WERI-Rb-1 (cell line): ENCODE results near the gene REM2.

Experiments
- DNase-seq: peaks from one replicate; pipeline ENCODE4 v3.0.0-alpha.2; 2020
- H3K27ac ChIP-seq: fragments of 250-450 bp; sonication (Bioruptor Pico); 2 replicates; pipeline ENCODE4 v1.5.1; 2020; ENCODE audit warnings: mild to moderate bottlenecking, moderate library complexity
- H3K27me3 ChIP-seq: fragments of 250-450 bp; sonication (Bioruptor Pico); 2 replicates; pipeline ENCODE4 v1.5.1; 2021; ENCODE audit warnings: mild to moderate bottlenecking, low read depth, moderate library complexity; ENCODE audit not compliant: insufficient read depth, severe bottlenecking
- H3K36me3 ChIP-seq: fragments of 250-450 bp; sonication (Bioruptor Pico); 2 replicates; pipeline ENCODE4 v1.5.1; 2020; ENCODE audit warnings: mild to moderate bottlenecking, moderate library complexity
- H3K4me3 ChIP-seq: 2 replicates; pipeline ENCODE4 v1.5.1; 2011; ENCODE audit warnings: low read depth, mild to moderate bottlenecking, control low read depth, low read length
- H3K9me3 ChIP-seq: fragments of 250-450 bp; sonication (Bioruptor Pico); 2 replicates; pipeline ENCODE4 v1.5.1; 2021; ENCODE audit warnings: mild to moderate bottlenecking, moderate library complexity; ENCODE audit not compliant: severe bottlenecking
- CTCF ChIP-seq: IDR thresholded peaks from 2 replicates; pipeline ENCODE4 v1.5.1; 2011; ENCODE audit warnings: low read depth, mild to moderate bottlenecking, control low read depth, inconsistent platforms, low read length

Gene REM2

GRCh38 chr14:22872033-22872832, 10.8 kb upstream of the REM2 start:
- Histone ChIP-seq H3K27ac (peak overlapping the region; percentile 78), H3K4me3 (peak overlapping the region; percentile 71), H3K27me3 (no peaks in the 10 kb centered on the region), H3K9me3 (no peaks in the 10 kb centered on the region), H3K36me3 (no peaks in the 10 kb centered on the region; the same call in 1 of the 2 replicates)
- TF ChIP-seq CTCF = peak; percentile 81
- DNase-seq = peak; percentile 89

- no peaks in the 10 kb centered on the region; the same call in 1 of the 2 replicates for H3K36me3 ChIP-seq
- no peak for TF ChIP-seq CTCF
- no peak for DNase-seq
- H3K9me3 ChIP-seq = no peaks in the 10 kb centered on the region
- H3K27me3 ChIP-seq = no peaks in the 10 kb centered on the region
- H3K27ac ChIP-seq = peak overlapping the region; percentile 78; the same call in 1 of the 2 replicates
- H3K4me3 ChIP-seq = no peak overlapping the region; the same call in 1 of the 2 replicates
These were observed 10.0 kb upstream of the REM2 start for GRCh38 chr14:22872833-22873520.

- H3K36me3 ChIP-seq = no peaks in the 10 kb centered on the region; the same call in 1 of the 2 replicates
- no peak for DNase-seq
These were observed 7.8 kb upstream of the REM2 start for GRCh38 chr14:22875003-22875747.

GRCh38 chr14:22875748-22876319, 7.2 kb upstream of the REM2 start:
- no peak for TF ChIP-seq CTCF
- Histone ChIP-seq H3K36me3 (no peaks in the 10 kb centered on the region; the same call in 1 of the 2 replicates), H3K4me3 (no peak overlapping the region), H3K27me3 (no peaks in the 10 kb centered on the region), H3K9me3 (no peaks in the 10 kb centered on the region), H3K27ac (no peak overlapping the region)
- DNase-seq = no peak

More at GRCh38 chr14:22875003-22875747, 7.8 kb upstream of the REM2 start:
- Histone ChIP-seq H3K27me3 (no peaks in the 10 kb centered on the region), H3K27ac (no peak overlapping the region), H3K9me3 (no peaks in the 10 kb centered on the region), H3K4me3 (no peak overlapping the region)
- TF ChIP-seq CTCF = no peak

GRCh38 chr14:22877000-22877501, 6.0 kb upstream of the REM2 start:
- no peaks in the 10 kb centered on the region for H3K27me3 ChIP-seq
- H3K36me3 ChIP-seq = no peaks in the 10 kb centered on the region; the same call in 1 of the 2 replicates
- no peaks in the 10 kb centered on the region for H3K9me3 ChIP-seq
- DNase-seq = no peak
- H3K4me3 ChIP-seq = no peak overlapping the region
- H3K27ac ChIP-seq = no peak overlapping the region
- TF ChIP-seq CTCF = no peak
